Measurements from ENCODE around the gene UTS2R. TPM values are rescaled to one million over a fixed set of nuclear protein-coding genes. Genes with fewer than 3 reads are reported as not detected.

UTS2R gene
- total and polyA plus RNA-seq, 2 of the 4 experiments (the other 2 are of a cell fraction): not detected

DNA sequence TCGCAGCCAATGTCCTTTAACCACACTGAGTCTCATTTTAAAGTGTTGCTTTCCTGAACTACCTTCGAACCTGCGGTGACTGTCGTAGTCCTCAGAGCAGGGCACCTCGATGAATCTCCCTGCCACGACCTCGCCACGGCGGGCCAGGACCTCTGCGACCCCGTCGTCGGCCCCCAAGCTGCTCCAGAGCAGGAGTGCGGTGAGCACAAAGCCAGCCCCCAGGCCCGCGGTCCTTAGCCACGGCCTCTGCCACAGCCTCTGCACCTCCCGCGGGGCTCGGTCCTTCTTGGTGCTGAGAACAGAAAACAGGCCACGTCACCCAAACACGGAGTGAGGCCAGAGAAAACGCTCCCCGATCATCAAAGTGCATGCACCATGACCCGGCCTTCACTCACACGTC is 43.8 kb downstream of the UTS2R start:
- Histone ChIP-seq H4K20me1 (ENCODE audit: insufficient read depth, low read length) (peaks cover 25% of the 10 kb centered on the region), H2BK15ac (ENCODE audit: low read depth, low read length) (no peak overlapping the region), H3K4me2 (ENCODE audit: low read depth, low read length) (no peak overlapping the region), H4K5ac (ENCODE audit: low read depth, low read length) (no peak overlapping the region), H2AK5ac (ENCODE audit: low read depth, low read length) (no peak overlapping the region), H3K36me3 (ENCODE audit: control insufficient read depth, insufficient read depth, low read length) (peaks cover 1% of the 10 kb centered on the region; the same call in 1 of the 2 replicates), H3K18ac (ENCODE audit: low read depth, low read length) (no peak overlapping the region), H2AK9ac (replicated peaks; ENCODE audit: low read depth, low read length, poor library complexity) (no peak overlapping the region), H3K9ac (ENCODE audit: low read depth, low read length) (no peak overlapping the region), H3K27me3 (ENCODE audit: control insufficient read depth, insufficient read depth, low read length) (no peaks in the 10 kb centered on the region), H2BK120ac (ENCODE audit: low read depth, low read length) (no peak overlapping the region), H3K56ac (ENCODE audit: extremely low read depth, insufficient read depth, low read length) (no peak overlapping the region), H3K4me1 (ENCODE audit: control insufficient read depth, insufficient read depth, low read length) (no peaks in the 10 kb centered on the region), H2BK20ac (ENCODE audit: low read depth, low read length) (no peak overlapping the region), H2AFZ (replicated peaks; ENCODE audit: low read length, poor library complexity) (no peak overlapping the region), H3K4ac (ENCODE audit: low read depth, low read length) (no peak overlapping the region), H3K4me3 (ENCODE audit: insufficient read depth, low read depth, low read length) (no peak overlapping the region), H4K91ac (ENCODE audit: insufficient read depth, low read depth, low read length) (no peak overlapping the region), H2BK5ac (ENCODE audit: low read depth, low read length, poor library complexity, severe bottlenecking) (no peak overlapping the region), H4K8ac (ENCODE audit: low read depth in 2 of 2, low read length in 2 of 2) (no peak overlapping the region), H3K79me1 (ENCODE audit: low read depth in 1 of 2, low read length in 2 of 2) (peaks cover 0 to 21% of the 10 kb centered on the region in 2 experiments; a peak in 2 of 4 replicates), H3K14ac (replicated peaks; ENCODE audit: low read depth, low read length) (no peak overlapping the region), H3K27ac (ENCODE audit: insufficient read depth, low read length) (no peak overlapping the region), H3K23ac (ENCODE audit: low read depth, low read length) (no peak overlapping the region), H3K9me3 (ENCODE audit: control insufficient read depth, insufficient read depth, low read length) (no peaks in the 10 kb centered on the region), H3K9me1 (ENCODE audit: insufficient read depth, low read length) (0 out of 2 replicates have a peak, but pooled peaks cover 4% of the 10 kb centered on the region)
- in situ Hi-C loops (cut with MboI; ENCODE audit: low sequenced_read_pairs) (no loop called here), intact Hi-C loops (cut with micrococcal nuclease) (no loop called here), dilution Hi-C loops (cut with HindIII; ENCODE audit: low sequenced_read_pairs, unreplicated experiment) (no loop called here)
- DNase-seq (no peak), ATAC-seq (ENCODE audit: low read depth) (no peak)
- ChIA-PET POLR2A (ENCODE audit: unreplicated experiment) (no interaction called here), CTCF (no interaction called here)
- no peak for TF ChIP-seq MAZ (IDR thresholded peaks at IDR 0.05; ENCODE audit: borderline replicate concordance, low read depth, low read length)
- TF ChIP-seq MXI1 (IDR thresholded peaks at IDR 0.05; ENCODE audit: borderline replicate concordance, low read depth, low read length): no peak
- no peak for TF ChIP-seq RAD21 (IDR thresholded peaks at IDR 0.05; ENCODE audit: low read length)
- TF ChIP-seq MAFK (IDR thresholded peaks at IDR 0.05; ENCODE audit: low read depth, low read length): no peak
- TF ChIP-seq, protein P1, sequence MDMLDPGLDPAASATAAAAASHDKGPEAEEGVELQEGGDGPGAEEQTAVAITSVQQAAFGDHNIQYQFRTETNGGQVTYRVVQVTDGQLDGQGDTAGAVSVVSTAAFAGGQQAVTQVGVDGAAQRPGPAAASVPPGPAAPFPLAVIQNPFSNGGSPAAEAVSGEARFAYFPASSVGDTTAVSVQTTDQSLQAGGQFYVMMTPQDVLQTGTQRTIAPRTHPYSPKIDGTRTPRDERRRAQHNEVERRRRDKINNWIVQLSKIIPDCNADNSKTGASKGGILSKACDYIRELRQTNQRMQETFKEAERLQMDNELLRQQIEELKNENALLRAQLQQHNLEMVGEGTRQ (IDR thresholded peaks at IDR 0.05; ENCODE audit: low read depth, low read length): no peak
- TF ChIP-seq SMC3 (IDR thresholded peaks at IDR 0.05; ENCODE audit: low read depth, low read length): no peak
- no peak for TF ChIP-seq BHLHE40 (IDR thresholded peaks at IDR 0.05; ENCODE audit: low read depth, low read length)
- TF ChIP-seq CEBPB (IDR thresholded peaks at IDR 0.05; ENCODE audit: low read depth, low read length): no peak
- no peak for TF ChIP-seq ELK1 (IDR thresholded peaks at IDR 0.05; ENCODE audit: borderline replicate concordance, low read depth, low read length)
- BruUV-seq (replicated peaks): no TSS peak
- 90% methylated on average over 9 of the region's 26 CpGs; no CpG with 5 or more reads in 1 of the 2 experiments for WGBS, 2 experiments (ENCODE audit: extremely low coverage in 2 of 2, insufficient read length in 1 of 2)

Measured in IMR-90 (cell line).